Fibroblast of pulmonary artery (primary cell): ENCODE measurements around the gene JAKMIP2.

Experiments
- DNase-seq: peaks from one replicate; pipeline ENCODE4 v3.0.0-alpha.2; 2010; ENCODE audit warnings: low read depth
- H3K4me3 ChIP-seq: replicated peaks from 2 replicates; pipeline ENCODE4 v1.5.1; 2011; ENCODE audit warnings: low read depth, mild to moderate bottlenecking, control low read depth, low read length, moderate library complexity
- CTCF ChIP-seq: IDR thresholded peaks from 2 replicates; pipeline ENCODE4 v1.5.1; 2011; ENCODE audit warnings: mild to moderate bottlenecking, control low read depth, low read length, inconsistent platforms; ENCODE audit errors: missing control alignments

JAKMIP2 gene

GRCh38 chr5:147773139-147773538, 9.4 kb downstream of the JAKMIP2 start:
- TF ChIP-seq CTCF: no peak
- no peak overlapping the region for H3K4me3 ChIP-seq
- DNase-seq: no peak

GRCh38 chr5:147767048-147767447, 15.5 kb downstream of the JAKMIP2 start:
- no peak for TF ChIP-seq CTCF
- H3K4me3 ChIP-seq: no peak overlapping the region
- DNase-seq: no peak

GRCh38 chr5:147763791-147764525, 18.6 kb downstream of the JAKMIP2 start:
- peak; percentile 58 for DNase-seq
- TF ChIP-seq CTCF: no peak

GRCh38 chr5:147760086-147760875, 22.2 kb downstream of the JAKMIP2 start:
- H3K4me3 ChIP-seq: no peak overlapping the region
- DNase-seq: no peak
- no peak for TF ChIP-seq CTCF

More at GRCh38 chr5:147763791-147764525, 18.6 kb downstream of the JAKMIP2 start:
- H3K4me3 ChIP-seq: no peak overlapping the region

- TF ChIP-seq CTCF: no peak
- DNase-seq: no peak
- H3K4me3 ChIP-seq: no peak overlapping the region
Observed at GRCh38 chr5:147759441-147759840, 23.1 kb downstream of the JAKMIP2 start.

GRCh38 chr5:147756566-147756965, 26.0 kb downstream of the JAKMIP2 start:
- no peak for DNase-seq
- no peak for TF ChIP-seq CTCF
- H3K4me3 ChIP-seq: no peak overlapping the region
